ENCODE measurements around the gene PLIN3. TPM values are rescaled to one million over a fixed set of nuclear protein-coding genes. Genes with fewer than 3 reads are reported as not detected.

The PLIN3 gene
- total and polyA plus RNA-seq, 2 donors (not counting 1 experiment from before 2014, with no cell fraction given) = 133 to 191 TPM

- no peak for TF ChIP-seq CTCF (conservative IDR thresholded peaks at IDR 0.05 in 1 of 2, IDR thresholded peaks at IDR 0.05 in 1 of 2; ENCODE audit: low read depth in 1 of 2, low read length in 2 of 2)
- no peak for TF ChIP-seq EZH2 (IDR thresholded peaks at IDR 0.05; ENCODE audit: low read length, missing control alignments)
- H3K4me1 ChIP-seq (ENCODE audit: control insufficient read depth, extremely low read depth, insufficient read depth, low read length) = peaks cover 16% of the 10 kb centered on the region
- H3K4me3 ChIP-seq (replicated peaks in 1 of 4; ENCODE audit: control extremely low read depth in 1 of 4, insufficient read depth in 1 of 4, low read depth in 3 of 4, low read length in 4 of 4) = no peak overlapping the region
- H4K20me1 ChIP-seq (ENCODE audit: control insufficient read depth, extremely low read depth, insufficient read depth, low read length) = no peaks in the 10 kb centered on the region
- no peak overlapping the region for H3K27ac ChIP-seq (ENCODE audit: insufficient read depth, low read length)
- H3K4me2 ChIP-seq (ENCODE audit: extremely low read depth, insufficient read depth, low read length) = no peak overlapping the region
- peaks cover 2% of the 10 kb centered on the region for H3K36me3 ChIP-seq (ENCODE audit: control insufficient read depth, insufficient read depth, low read length)
- H3K27me3 ChIP-seq (ENCODE audit: control insufficient read depth, insufficient read depth, low read length) = no peaks in the 10 kb centered on the region
- peaks cover 27% of the 10 kb centered on the region for H3K79me2 ChIP-seq (ENCODE audit: control insufficient read depth, insufficient read depth, low read length)
- DNase-seq (ENCODE audit: low read depth in 2 of 2) = no peak
- no peaks in the 10 kb centered on the region for H3K9me3 ChIP-seq (ENCODE audit: control insufficient read depth, insufficient read depth, low read depth, low read length)
- H3K9ac ChIP-seq (ENCODE audit: insufficient read depth, low read length) = peak overlapping the region; percentile 8
- H2AFZ ChIP-seq (ENCODE audit: low read length) = no peak overlapping the region
These were observed 41.3 kb upstream of the PLIN3 start for GRCh38 chr19:4908781-4909155.

GRCh38 chr19:4908360-4908759 lies 40.9 kb upstream of the PLIN3 start:
- no peak overlapping the region for H3K9ac ChIP-seq (ENCODE audit: insufficient read depth, low read length)
- H3K4me1 ChIP-seq (ENCODE audit: control insufficient read depth, extremely low read depth, insufficient read depth, low read length) = peaks cover 16% of the 10 kb centered on the region
- H3K79me2 ChIP-seq (ENCODE audit: control insufficient read depth, insufficient read depth, low read length) = peaks cover 23% of the 10 kb centered on the region
- peaks cover 2% of the 10 kb centered on the region for H3K36me3 ChIP-seq (ENCODE audit: control insufficient read depth, insufficient read depth, low read length)
- no peak overlapping the region for H3K27ac ChIP-seq (ENCODE audit: insufficient read depth, low read length)
- H2AFZ ChIP-seq (ENCODE audit: low read length) = no peak overlapping the region
- TF ChIP-seq EZH2 (IDR thresholded peaks at IDR 0.05; ENCODE audit: low read length, missing control alignments) (no peak), CTCF (conservative IDR thresholded peaks at IDR 0.05 in 1 of 2, IDR thresholded peaks at IDR 0.05 in 1 of 2; ENCODE audit: low read depth in 1 of 2, low read length in 2 of 2) (no peak)
- DNase-seq (ENCODE audit: low read depth in 2 of 2) = no peak
- H3K27me3 ChIP-seq (ENCODE audit: control insufficient read depth, insufficient read depth, low read length) = no peaks in the 10 kb centered on the region
- no peak overlapping the region for H3K4me3 ChIP-seq (replicated peaks in 1 of 4; ENCODE audit: control extremely low read depth in 1 of 4, insufficient read depth in 1 of 4, low read depth in 3 of 4, low read length in 4 of 4)
- H3K9me3 ChIP-seq (ENCODE audit: control insufficient read depth, insufficient read depth, low read depth, low read length) = no peaks in the 10 kb centered on the region
- no peak overlapping the region for H3K4me2 ChIP-seq (ENCODE audit: extremely low read depth, insufficient read depth, low read length)
- no peaks in the 10 kb centered on the region for H4K20me1 ChIP-seq (ENCODE audit: control insufficient read depth, extremely low read depth, insufficient read depth, low read length)

- H3K4me2 ChIP-seq (ENCODE audit: extremely low read depth, insufficient read depth, low read length) = no peak overlapping the region
- no peak overlapping the region for H2AFZ ChIP-seq (ENCODE audit: low read length)
These were observed 39.5 kb upstream of the PLIN3 start for GRCh38 chr19:4906963-4907362.

More at GRCh38 chr19:4906963-4907362, 39.5 kb upstream of the PLIN3 start:
- H3K9ac ChIP-seq (ENCODE audit: insufficient read depth, low read length) = no peak overlapping the region
- no peak overlapping the region for H3K27ac ChIP-seq (ENCODE audit: insufficient read depth, low read length)
- H3K27me3 ChIP-seq (ENCODE audit: control insufficient read depth, insufficient read depth, low read length) = no peaks in the 10 kb centered on the region
- peaks cover 12% of the 10 kb centered on the region for H3K79me2 ChIP-seq (ENCODE audit: control insufficient read depth, insufficient read depth, low read length)
- H3K4me1 ChIP-seq (ENCODE audit: control insufficient read depth, extremely low read depth, insufficient read depth, low read length) = peaks cover 10% of the 10 kb centered on the region
- H3K9me3 ChIP-seq (ENCODE audit: control insufficient read depth, insufficient read depth, low read depth, low read length) = no peaks in the 10 kb centered on the region
- DNase-seq (ENCODE audit: low read depth in 2 of 2) = no peak
- no peaks in the 10 kb centered on the region for H4K20me1 ChIP-seq (ENCODE audit: control insufficient read depth, extremely low read depth, insufficient read depth, low read length)
- TF ChIP-seq EZH2 (IDR thresholded peaks at IDR 0.05; ENCODE audit: low read length, missing control alignments) (no peak), CTCF (conservative IDR thresholded peaks at IDR 0.05 in 1 of 2, IDR thresholded peaks at IDR 0.05 in 1 of 2; ENCODE audit: low read depth in 1 of 2, low read length in 2 of 2) (no peak)
- no peak overlapping the region for H3K4me3 ChIP-seq (replicated peaks in 1 of 4; ENCODE audit: control extremely low read depth in 1 of 4, insufficient read depth in 1 of 4, low read depth in 3 of 4, low read length in 4 of 4)
- no peaks in the 10 kb centered on the region for H3K36me3 ChIP-seq (ENCODE audit: control insufficient read depth, insufficient read depth, low read length)
